NT2/D1 (cell line): ENCODE measurements around the gene SLC6A16.

ENCODE experiments used
- YY1 ChIP-seq: IDR thresholded peaks from 2 replicates; pipeline ENCODE4 v1.6.1; 2011; ENCODE audit not compliant: insufficient read length, insufficient read depth
- ZNF274 ChIP-seq: IDR thresholded peaks from 2 replicates; pipeline ENCODE4 v1.6.1; 2011; ENCODE audit warnings: mild to moderate bottlenecking, low read depth, low read length

DNA sequence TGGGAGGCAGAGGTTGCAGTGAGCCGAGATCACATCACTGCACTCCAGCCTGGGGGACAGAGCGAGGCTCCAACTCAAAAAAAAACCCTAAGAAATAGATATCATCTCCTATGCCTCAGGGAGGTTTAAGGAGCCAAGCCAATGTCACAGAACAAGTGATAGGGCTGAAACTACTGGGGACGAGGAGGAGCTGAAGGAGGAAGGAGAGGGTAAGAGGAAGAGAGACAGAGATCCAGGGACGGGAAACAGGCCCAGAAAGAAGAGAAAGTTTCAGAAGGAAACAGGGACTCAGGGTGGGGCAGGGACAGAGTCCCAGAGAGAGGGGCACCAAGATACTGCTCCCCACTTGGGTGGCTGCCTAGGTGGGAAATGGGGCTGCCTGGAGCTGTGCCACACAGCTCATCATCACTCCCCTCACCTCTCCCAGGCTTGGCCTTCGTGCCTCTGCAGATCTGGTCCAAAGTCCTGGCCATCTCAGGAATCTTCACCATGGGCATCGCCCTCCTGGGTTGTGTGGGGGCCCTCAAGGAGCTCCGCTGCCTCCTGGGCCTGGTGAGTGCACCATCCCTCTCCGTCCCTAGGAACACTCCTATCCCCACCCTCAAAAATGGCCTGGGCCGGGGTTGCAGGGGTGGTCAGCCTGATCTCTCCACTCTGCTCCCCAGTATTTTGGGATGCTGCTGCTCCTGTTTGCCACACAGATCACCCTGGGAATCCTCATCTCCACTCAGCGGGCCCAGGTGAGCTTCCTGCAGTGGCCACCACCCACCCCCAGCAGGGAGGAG, 11.7 kb upstream of the SLC6A16 start:
- TF ChIP-seq YY1 (no peak), ZNF274 (no peak)
